ENCODE results near the gene NCK1. TPM values are rescaled to one million over a fixed set of nuclear protein-coding genes. Genes with fewer than 3 reads are reported as not detected.

The NCK1 gene
- total RNA-seq, 4 donors from 2014 or later, result 35.4 to 44.6 (median 42.7) TPM

DNA sequence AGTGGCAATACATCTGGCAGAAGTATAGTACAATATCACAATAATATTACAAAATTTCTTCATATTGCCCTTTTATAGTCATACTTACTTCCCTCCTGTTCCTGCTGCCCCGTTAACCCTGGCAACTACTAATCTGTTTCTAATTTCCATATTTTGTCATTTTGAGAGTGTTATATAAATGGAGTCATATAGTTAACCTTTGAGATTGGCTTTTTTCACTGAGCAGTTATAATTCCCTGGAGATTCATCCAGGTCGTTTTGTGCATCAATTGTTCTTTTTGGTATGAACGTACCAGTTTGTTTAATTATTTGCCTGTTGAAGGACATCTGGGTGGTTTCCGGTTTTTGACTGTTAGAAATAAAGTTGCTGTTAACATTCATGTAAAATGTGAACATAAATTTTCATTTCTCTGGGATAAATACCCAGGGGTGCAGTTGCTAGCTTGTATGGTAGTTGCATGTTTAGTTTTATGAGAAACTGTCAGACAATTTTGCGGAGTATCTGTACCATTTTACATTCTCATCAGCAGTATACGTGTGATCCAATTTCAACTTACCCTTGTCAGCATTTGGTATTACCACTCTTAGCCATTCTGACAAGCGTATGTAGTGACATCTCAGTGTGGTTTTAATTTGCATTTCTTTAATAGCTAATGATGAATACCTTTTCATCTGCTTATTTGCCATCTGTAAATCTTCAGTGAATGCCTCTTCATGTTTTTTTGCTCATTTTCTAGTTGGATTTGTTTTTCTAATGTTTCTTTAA, 63.6 kb downstream of the NCK1 start:
- WGBS, 2 donors (ENCODE audit: low coverage in 1 of 2), result 62 to 71% methylated on average over 7 of the region's 7 CpGs
- no peak overlapping the region for H3K27ac ChIP-seq

DNA sequence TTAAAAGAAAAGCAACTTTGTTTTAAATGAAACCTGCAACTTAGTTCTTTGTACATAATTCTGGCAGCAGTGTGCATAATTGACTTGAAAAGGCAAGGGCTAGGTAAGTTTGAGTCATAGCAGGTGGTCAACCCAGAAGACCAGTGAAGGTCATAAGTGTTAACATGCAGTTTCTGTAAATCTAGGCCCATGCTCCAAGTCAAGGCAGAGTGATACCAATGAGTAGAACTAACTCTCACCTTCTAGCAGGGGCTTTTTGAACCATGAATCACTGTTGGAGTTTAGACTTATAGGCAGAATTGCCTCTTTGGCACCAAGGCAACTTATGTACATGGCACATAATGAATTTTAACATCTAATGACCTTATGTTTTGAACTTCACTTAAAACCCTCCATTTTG, 66.2 kb downstream of the NCK1 start:
- peak overlapping the region in 1 of 4 donors; percentile 26 for H3K27ac ChIP-seq
- H3K4me1 ChIP-seq, result peaks cover 4 to 52% (median 12%) of the 10 kb centered on the region in 3 donors
- H3K27me3 ChIP-seq, result no peaks in the 10 kb centered on the region
- ATAC-seq, result no peak
- no peak overlapping the region for H3K4me3 ChIP-seq
- H3K9me3 ChIP-seq, result no peaks in the 10 kb centered on the region
- TF ChIP-seq POLR2AphosphoS5 (IDR thresholded peaks at IDR 0.05) (no peak), POLR2A (IDR thresholded peaks at IDR 0.05) (no peak), EP300 (IDR thresholded peaks at IDR 0.05) (no peak)
- TF ChIP-seq, protein P1, sequence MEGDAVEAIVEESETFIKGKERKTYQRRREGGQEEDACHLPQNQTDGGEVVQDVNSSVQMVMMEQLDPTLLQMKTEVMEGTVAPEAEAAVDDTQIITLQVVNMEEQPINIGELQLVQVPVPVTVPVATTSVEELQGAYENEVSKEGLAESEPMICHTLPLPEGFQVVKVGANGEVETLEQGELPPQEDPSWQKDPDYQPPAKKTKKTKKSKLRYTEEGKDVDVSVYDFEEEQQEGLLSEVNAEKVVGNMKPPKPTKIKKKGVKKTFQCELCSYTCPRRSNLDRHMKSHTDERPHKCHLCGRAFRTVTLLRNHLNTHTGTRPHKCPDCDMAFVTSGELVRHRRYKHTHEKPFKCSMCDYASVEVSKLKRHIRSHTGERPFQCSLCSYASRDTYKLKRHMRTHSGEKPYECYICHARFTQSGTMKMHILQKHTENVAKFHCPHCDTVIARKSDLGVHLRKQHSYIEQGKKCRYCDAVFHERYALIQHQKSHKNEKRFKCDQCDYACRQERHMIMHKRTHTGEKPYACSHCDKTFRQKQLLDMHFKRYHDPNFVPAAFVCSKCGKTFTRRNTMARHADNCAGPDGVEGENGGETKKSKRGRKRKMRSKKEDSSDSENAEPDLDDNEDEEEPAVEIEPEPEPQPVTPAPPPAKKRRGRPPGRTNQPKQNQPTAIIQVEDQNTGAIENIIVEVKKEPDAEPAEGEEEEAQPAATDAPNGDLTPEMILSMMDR (IDR thresholded peaks at IDR 0.05), result no peak
- H3K36me3 ChIP-seq, result peaks cover 0 to 5% of the 10 kb centered on the region in 2 donors

More for the DNA sequence above, 63.6 kb downstream of the NCK1 start:
- no peaks in the 10 kb centered on the region for H3K9me3 ChIP-seq
- H3K4me3 ChIP-seq, result no peak overlapping the region
- H3K4me1 ChIP-seq, result peaks cover 4 to 26% (median 8%) of the 10 kb centered on the region in 3 donors
- H3K27me3 ChIP-seq, result no peaks in the 10 kb centered on the region
- TF ChIP-seq POLR2A (IDR thresholded peaks at IDR 0.05) (no peak), POLR2AphosphoS5 (IDR thresholded peaks at IDR 0.05) (no peak), EP300 (IDR thresholded peaks at IDR 0.05) (no peak)
- TF ChIP-seq, protein P1 (IDR thresholded peaks at IDR 0.05), result no peak
- ATAC-seq, result peak; percentile 25
- peaks cover 0 to 5% of the 10 kb centered on the region in 2 donors for H3K36me3 ChIP-seq

DNA sequence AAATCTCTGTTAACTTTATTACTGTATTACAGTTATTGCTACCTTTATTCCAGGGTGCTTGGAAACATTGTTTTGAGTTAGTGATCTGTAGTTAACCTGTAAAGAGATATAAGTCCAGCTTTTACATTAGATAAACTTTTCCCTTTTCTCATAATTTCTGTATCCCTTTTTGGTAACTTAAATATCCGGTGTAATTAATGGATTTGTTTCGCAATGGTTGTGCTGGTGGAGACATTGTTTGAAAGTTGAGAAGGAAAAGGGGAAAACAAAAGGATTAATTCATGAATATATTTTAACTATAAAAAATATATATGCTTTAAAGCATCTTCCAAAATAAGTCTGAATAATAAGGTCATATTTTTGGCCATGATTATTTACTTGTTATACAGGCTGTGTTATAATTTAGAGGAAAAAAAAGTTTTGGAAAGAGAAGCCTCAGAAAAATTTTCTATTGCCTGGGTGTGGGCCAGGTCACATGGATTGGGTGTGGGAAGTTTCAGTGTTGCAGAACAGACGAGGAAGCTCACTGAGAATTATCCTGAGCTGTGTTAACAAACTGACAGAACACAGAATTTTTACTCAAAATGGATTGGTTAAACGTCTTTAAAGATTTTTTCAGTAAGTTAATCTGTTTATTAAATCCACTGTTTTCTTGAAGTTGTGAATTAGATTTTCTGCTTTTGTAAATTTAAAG, 68.1 kb downstream of the NCK1 start:
- WGBS, 2 donors (ENCODE audit: low coverage in 1 of 2), result 5 to 7% methylated on average over 4 of the region's 4 CpGs
- peaks cover 0 to 5% of the 10 kb centered on the region in 2 donors for H3K36me3 ChIP-seq
- H3K27me3 ChIP-seq, result no peaks in the 10 kb centered on the region
- H3K27ac ChIP-seq, result peak overlapping the region; percentile 38 to 55 (median 44)
- TF ChIP-seq POLR2A (IDR thresholded peaks at IDR 0.05) (no peak), EP300 (IDR thresholded peaks at IDR 0.05) (no peak), POLR2AphosphoS5 (IDR thresholded peaks at IDR 0.05) (no peak)
- TF ChIP-seq, protein P1 (IDR thresholded peaks at IDR 0.05), result no peak
- H3K4me3 ChIP-seq, result peak overlapping the region; percentile 30 to 35
- peaks cover 4 to 66% (median 12%) of the 10 kb centered on the region in 3 donors for H3K4me1 ChIP-seq
- no peaks in the 10 kb centered on the region for H3K9me3 ChIP-seq
- ATAC-seq, result peak; percentile 62

DNA sequence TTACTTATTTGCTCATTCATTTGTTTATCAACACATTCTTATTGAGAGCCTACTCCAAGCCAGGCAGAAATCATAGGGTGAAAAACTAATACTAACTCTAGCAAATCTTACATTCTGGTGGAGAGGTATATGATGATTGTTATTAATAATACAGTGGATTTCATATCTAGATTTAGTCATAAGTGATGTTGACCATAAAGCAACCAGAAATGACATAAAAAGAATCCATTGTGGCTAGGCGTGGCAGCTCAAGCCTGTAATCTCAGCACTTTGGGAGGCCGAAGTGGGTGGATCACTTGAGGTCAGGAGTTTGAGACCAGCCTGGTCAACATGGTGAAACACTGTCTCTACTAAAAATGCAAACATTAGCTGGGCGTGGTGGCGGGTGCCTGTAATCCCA, 69.6 kb downstream of the NCK1 start:
- TF ChIP-seq EP300 (IDR thresholded peaks at IDR 0.05) (no peak), POLR2A (IDR thresholded peaks at IDR 0.05) (no peak), POLR2AphosphoS5 (IDR thresholded peaks at IDR 0.05) (no peak)
- TF ChIP-seq, protein P1 (IDR thresholded peaks at IDR 0.05), result no peak
- Histone ChIP-seq H3K36me3 (peaks cover 0 to 11% of the 10 kb centered on the region in 2 donors), H3K4me3 (peak overlapping the region; percentile 30 to 35), H3K27ac (peak overlapping the region in 3 of 4 donors; percentile 34 to 55 (median 42)), H3K9me3 (no peaks in the 10 kb centered on the region), H3K4me1 (peaks cover 0 to 71% (median 12%) of the 10 kb centered on the region in 3 donors), H3K27me3 (no peaks in the 10 kb centered on the region)
- 77 to 83% methylated on average over 1 to 2 of the region's 4 CpGs for WGBS, 2 donors (ENCODE audit: low coverage in 1 of 2)
- ATAC-seq, result no peak

Data from gastroesophageal sphincter (tissue), 4 donors.